HG03060 (cell line): ENCODE measurements around the gene CPAMD8.
"Not testable (repeated sequence)": the region's sequence is repeated elsewhere in the genome, so short reads cannot be mapped to it uniquely, and the experiment has no call there.

ENCODE experiments used
- ATAC-seq: cut with Tn5 transposase; IDR thresholded peaks from one replicate; pipeline ENCODE4 v1.9.1; 2021; ENCODE audit warnings: low read depth, moderate number of reproducible peaks; ENCODE audit not compliant: unreplicated experiment

CPAMD8 gene

GRCh38 chr19:17004386-17004785, 22.2 kb downstream of the CPAMD8 start:
- no peak for ATAC-seq

GRCh38 chr19:17002455-17002854, 24.2 kb downstream of the CPAMD8 start:
- no peak for ATAC-seq

- ATAC-seq = no peak
These were observed 24.9 kb downstream of the CPAMD8 start for GRCh38 chr19:17001603-17002183.

- ATAC-seq = no peak
These were observed 27.9 kb downstream of the CPAMD8 start for GRCh38 chr19:16998635-16999194.

GRCh38 chr19:16996838-16997490, 29.6 kb downstream of the CPAMD8 start:
- not testable (repeated sequence) for ATAC-seq

- no peak for ATAC-seq
These were observed 37.9 kb downstream of the CPAMD8 start for GRCh38 chr19:16988661-16989060.

- ATAC-seq = no peak
These were observed 41.2 kb downstream of the CPAMD8 start for GRCh38 chr19:16985403-16985802.

GRCh38 chr19:16982586-16982985, 44.0 kb downstream of the CPAMD8 start:
- ATAC-seq = not testable (repeated sequence)

GRCh38 chr19:16978839-16979802, 47.5 kb downstream of the CPAMD8 start:
- no peak for ATAC-seq

GRCh38 chr19:16978156-16978555, 48.5 kb downstream of the CPAMD8 start:
- no peak for ATAC-seq

- ATAC-seq = no peak
These were observed 49.3 kb downstream of the CPAMD8 start for GRCh38 chr19:16977306-16977705.

GRCh38 chr19:16976446-16976845, 50.2 kb downstream of the CPAMD8 start:
- no peak for ATAC-seq

GRCh38 chr19:16970821-16971220, 55.8 kb downstream of the CPAMD8 start:
- no peak for ATAC-seq

GRCh38 chr19:16969135-16969534, 57.5 kb downstream of the CPAMD8 start:
- ATAC-seq = no peak

- not testable (repeated sequence) for ATAC-seq
These were observed 65.4 kb downstream of the CPAMD8 start for GRCh38 chr19:16960996-16961822.

- ATAC-seq = not testable (repeated sequence)
These were observed 68.3 kb downstream of the CPAMD8 start for GRCh38 chr19:16958277-16958676.

GRCh38 chr19:16957855-16958254, 68.8 kb downstream of the CPAMD8 start:
- ATAC-seq = no peak

- no peak for ATAC-seq
These were observed 69.4 kb downstream of the CPAMD8 start for GRCh38 chr19:16957151-16957701.

GRCh38 chr19:16955161-16955560, 71.4 kb downstream of the CPAMD8 start:
- ATAC-seq = no peak

- ATAC-seq = no peak
These were observed 74.6 kb downstream of the CPAMD8 start for GRCh38 chr19:16952046-16952445.
